ENCODE measurements around the gene ZNF296. TPM values are rescaled to one million over a fixed set of nuclear protein-coding genes. Genes with fewer than 3 reads are reported as not detected.
"Not testable (repeated sequence)": the region's sequence is repeated elsewhere in the genome, so short reads cannot be mapped to it uniquely, and the experiment has no call there.

Gene ZNF296
- total RNA-seq, 1 donor from 2014 or later: 0.54 TPM

DNA sequence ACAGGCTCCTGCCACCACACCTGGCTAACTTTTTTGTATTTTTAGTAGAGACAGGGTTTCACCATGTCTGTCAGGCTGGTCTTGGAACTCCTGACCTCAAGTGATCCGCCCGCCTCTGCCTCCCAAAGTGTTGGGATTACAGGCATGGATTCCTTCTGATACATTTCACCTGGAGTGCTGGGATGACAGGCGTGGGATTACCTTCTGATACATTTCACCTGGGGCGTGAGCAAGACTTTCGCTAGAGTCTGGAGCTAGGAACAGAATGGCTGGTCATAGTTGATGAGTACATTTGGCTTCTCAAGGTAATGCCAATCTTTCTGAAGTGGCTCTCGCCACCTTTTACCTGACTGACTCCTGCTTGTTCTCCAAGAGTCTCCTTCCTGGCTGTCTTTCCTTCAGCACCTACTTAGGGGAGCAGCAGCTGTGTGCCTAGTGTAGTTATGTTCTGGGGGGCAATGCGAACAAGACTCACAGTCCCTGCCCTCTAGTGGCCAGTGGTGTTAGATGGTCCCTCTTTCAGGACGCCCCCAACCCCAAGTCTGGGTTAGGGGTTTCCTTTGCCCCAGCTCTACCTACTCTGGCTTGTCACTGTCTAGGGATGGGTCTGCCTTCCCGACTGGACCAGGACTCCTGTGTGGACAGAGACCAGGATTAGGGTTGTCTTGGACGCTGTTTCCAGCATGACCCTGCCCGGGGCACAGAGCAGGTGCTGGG is 36.0 kb upstream of the ZNF296 start:
- DNase-seq (ENCODE audit: low spot score): no peak
- peaks cover 2% of the 10 kb centered on the region for H3K4me1 Mint-ChIP-seq (ENCODE audit: unreplicated experiment)
- H3K36me3 Mint-ChIP-seq (ENCODE audit: low read depth, unreplicated experiment): no peaks in the 10 kb centered on the region
- H3K9me3 Mint-ChIP-seq (ENCODE audit: unreplicated experiment): no peaks in the 10 kb centered on the region
- peaks cover 10% of the 10 kb centered on the region for H3K27me3 Mint-ChIP-seq (ENCODE audit: unreplicated experiment)
- H3K4me3 Mint-ChIP-seq (ENCODE audit: unreplicated experiment): no peak overlapping the region
- no peak overlapping the region for H3K27ac Mint-ChIP-seq (ENCODE audit: unreplicated experiment)
- no peak for TF ChIP-seq CTCF (IDR thresholded peaks at IDR 0.05; ENCODE audit: unreplicated experiment)

DNA sequence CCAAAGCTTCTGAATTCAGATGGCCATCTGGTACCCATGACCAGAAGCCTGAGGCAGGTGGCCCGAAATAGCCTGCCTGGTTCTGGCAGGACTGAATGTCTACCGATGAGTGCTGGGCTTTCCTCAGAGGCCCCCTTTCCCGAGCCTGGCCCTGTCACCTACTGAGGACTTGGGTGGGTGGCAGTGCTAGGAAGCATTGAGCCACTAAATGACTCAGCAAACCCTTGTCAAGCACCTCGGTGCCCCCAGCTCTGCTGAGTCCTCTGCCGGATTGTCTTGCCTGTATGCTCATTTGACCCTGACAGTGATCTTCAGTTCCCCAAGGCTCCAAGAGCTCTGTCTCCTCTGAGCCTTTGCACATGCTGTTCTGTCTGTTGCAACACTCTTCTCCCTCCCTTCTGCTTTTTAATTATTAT is 34.6 kb upstream of the ZNF296 start:
- no peak for DNase-seq (ENCODE audit: low spot score)
- Mint-ChIP-seq H3K4me3 (ENCODE audit: unreplicated experiment) (no peak overlapping the region), H3K4me1 (ENCODE audit: unreplicated experiment) (peaks cover 2% of the 10 kb centered on the region), H3K9me3 (ENCODE audit: unreplicated experiment) (no peaks in the 10 kb centered on the region), H3K27ac (ENCODE audit: unreplicated experiment) (no peak overlapping the region), H3K36me3 (ENCODE audit: low read depth, unreplicated experiment) (no peaks in the 10 kb centered on the region), H3K27me3 (ENCODE audit: unreplicated experiment) (peaks cover 5% of the 10 kb centered on the region)
- no peak for TF ChIP-seq CTCF (IDR thresholded peaks at IDR 0.05; ENCODE audit: unreplicated experiment)

DNA sequence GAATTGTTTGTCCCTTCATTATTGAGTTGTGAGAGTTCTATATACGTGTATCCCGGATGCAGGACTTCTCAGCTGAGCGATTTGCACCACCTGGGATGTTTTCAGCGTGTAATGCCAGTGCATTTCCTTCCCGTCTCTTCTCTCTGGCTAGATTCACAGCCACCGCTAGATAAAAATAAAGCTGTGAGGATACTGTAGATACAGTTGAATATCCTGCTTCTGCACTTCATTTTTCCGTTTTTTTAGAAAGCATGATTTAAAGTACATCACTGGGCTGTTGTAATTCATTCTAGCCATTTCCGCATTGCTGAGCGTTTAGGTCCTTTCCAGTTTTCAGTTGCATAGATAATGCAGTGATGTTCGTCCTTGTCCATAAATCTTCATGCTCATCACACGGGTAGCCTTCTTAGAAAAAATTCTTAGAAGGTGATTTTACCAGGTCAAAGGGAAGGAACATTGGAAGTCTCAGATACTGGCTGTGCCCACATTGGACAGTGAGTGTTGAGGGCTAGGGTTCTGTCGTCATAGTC is 31.4 kb upstream of the ZNF296 start:
- no peak for DNase-seq (ENCODE audit: low spot score)
- Mint-ChIP-seq H3K9me3 (ENCODE audit: unreplicated experiment) (no peaks in the 10 kb centered on the region), H3K36me3 (ENCODE audit: low read depth, unreplicated experiment) (no peaks in the 10 kb centered on the region), H3K4me3 (ENCODE audit: unreplicated experiment) (no peak overlapping the region), H3K27ac (ENCODE audit: unreplicated experiment) (no peak overlapping the region), H3K27me3 (ENCODE audit: unreplicated experiment) (no peaks in the 10 kb centered on the region), H3K4me1 (ENCODE audit: unreplicated experiment) (peaks cover 9% of the 10 kb centered on the region)
- no peak for TF ChIP-seq CTCF (IDR thresholded peaks at IDR 0.05; ENCODE audit: unreplicated experiment)

DNA sequence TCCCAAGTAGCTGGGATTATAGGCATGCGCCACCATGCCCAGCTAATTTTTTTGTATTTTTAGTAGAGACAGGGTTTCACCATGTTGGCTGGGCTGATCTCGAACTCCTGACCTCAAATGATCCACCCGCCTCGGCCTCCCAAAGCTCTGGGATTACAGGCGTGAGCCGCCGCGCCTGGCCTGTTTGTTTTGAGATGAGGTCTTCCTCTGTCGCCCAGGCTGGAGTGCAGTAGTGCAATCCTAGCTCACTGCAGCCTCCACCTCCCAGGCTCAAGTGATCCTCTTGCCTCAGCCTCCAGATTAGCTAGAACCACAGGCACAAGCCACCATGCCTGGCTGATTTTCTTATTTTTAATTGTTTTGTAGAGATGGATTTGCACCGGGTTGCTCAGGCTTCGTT is 30.1 kb upstream of the ZNF296 start:
- not testable (repeated sequence) for H3K27me3 Mint-ChIP-seq (ENCODE audit: unreplicated experiment); H3K36me3 Mint-ChIP-seq (ENCODE audit: low read depth, unreplicated experiment); H3K4me1 Mint-ChIP-seq (ENCODE audit: unreplicated experiment); H3K9me3 Mint-ChIP-seq (ENCODE audit: unreplicated experiment); H3K4me3 Mint-ChIP-seq (ENCODE audit: unreplicated experiment); DNase-seq (ENCODE audit: low spot score); H3K27ac Mint-ChIP-seq (ENCODE audit: unreplicated experiment)

GRCh38 chr19:45104658-45105349 is 28.5 kb upstream of the ZNF296 start:
- peaks cover 11% of the 10 kb centered on the region for H3K4me1 Mint-ChIP-seq (ENCODE audit: unreplicated experiment)
- H3K4me3 Mint-ChIP-seq (ENCODE audit: unreplicated experiment): no peak overlapping the region
- H3K27ac Mint-ChIP-seq (ENCODE audit: unreplicated experiment): no peak overlapping the region

More at GRCh38 chr19:45104658-45105349, 28.5 kb upstream of the ZNF296 start:
- Mint-ChIP-seq H3K9me3 (ENCODE audit: unreplicated experiment) (no peaks in the 10 kb centered on the region), H3K27me3 (ENCODE audit: unreplicated experiment) (peaks cover 3% of the 10 kb centered on the region), H3K36me3 (ENCODE audit: low read depth, unreplicated experiment) (no peaks in the 10 kb centered on the region)
- no peak for TF ChIP-seq CTCF (IDR thresholded peaks at IDR 0.05; ENCODE audit: unreplicated experiment)
- DNase-seq (ENCODE audit: low spot score): no peak
